ENCODE results near the gene ASB15. TPM values are rescaled to one million over a fixed set of nuclear protein-coding genes. Genes with fewer than 3 reads are reported as not detected.

The ASB15 gene
- total and polyA plus RNA-seq, 2 of the 8 experiments (the other 6 are each of a cell fraction or from before 2014, with no cell fraction given): not detected

DNA sequence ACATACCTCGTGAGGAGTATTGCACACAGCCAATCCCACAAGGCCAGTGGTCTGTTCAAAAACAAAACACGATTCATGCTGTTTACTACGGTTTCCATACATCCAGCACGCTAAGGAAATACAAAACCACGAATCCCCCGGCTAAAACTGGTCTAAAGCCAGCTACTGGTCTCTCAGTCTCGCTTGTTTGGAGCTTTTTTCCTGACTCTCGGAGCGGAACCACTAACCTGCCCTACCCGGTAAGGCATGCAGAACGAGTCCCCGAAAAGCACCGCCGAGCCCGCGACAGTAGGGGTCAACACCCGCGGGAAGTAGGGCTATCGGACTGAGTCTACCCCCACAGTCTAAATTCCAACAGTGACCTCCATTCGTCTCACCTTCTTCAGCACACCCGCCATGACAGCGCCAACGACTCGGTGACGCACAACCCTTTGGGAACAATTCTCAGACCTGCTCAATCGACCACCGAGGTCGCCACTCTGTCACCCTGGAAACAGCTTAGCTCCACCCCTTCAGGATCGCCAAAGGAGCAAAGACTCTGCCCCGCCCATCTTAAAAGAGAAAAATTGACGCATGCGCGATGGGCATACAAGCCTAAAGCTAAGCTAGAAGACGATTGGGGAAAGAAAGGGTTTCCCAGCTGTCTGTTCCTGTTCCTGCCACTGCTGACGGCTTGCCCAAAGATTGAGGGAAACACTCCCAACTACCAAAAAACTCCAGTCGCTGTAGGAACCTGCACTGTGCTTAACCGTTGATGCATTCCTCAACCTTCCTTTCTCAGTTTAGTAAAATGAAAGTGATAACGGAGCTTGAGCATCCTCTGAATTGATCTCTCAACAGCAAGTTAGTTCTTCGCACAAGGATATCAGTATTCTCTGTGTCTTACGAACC lies 44.0 kb upstream of the ASB15 start, which contains the start of gene NDUFA5 (continued):
- TF ChIP-seq, protein P1, sequence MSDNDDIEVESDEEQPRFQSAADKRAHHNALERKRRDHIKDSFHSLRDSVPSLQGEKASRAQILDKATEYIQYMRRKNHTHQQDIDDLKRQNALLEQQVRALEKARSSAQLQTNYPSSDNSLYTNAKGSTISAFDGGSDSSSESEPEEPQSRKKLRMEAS (IDR thresholded peaks at IDR 0.05): peak; percentile 53
- TF ChIP-seq SP2 (IDR thresholded peaks at IDR 0.05; ENCODE audit: low read length) (no peak), GABPA (IDR thresholded peaks at IDR 0.05; ENCODE audit: borderline replicate concordance, insufficient read depth, low read length) (no peak), ASH2L (IDR thresholded peaks at IDR 0.05; ENCODE audit: low read length) (peak; percentile 83), JUN (IDR thresholded peaks at IDR 0.05; ENCODE audit: low read depth, low read length) (no peak), POU5F1 (IDR thresholded peaks at IDR 0.05; ENCODE audit: low read depth, low read length) (no peak), EGR1 (IDR thresholded peaks at IDR 0.05; ENCODE audit: borderline replicate concordance, low read depth, low read length) (no peak), SRF (IDR thresholded peaks at IDR 0.05; ENCODE audit: low read depth, low read length) (peak; percentile 91), BRCA1 (IDR thresholded peaks at IDR 0.05; ENCODE audit: low read depth, low read length) (no peak), SP4 (IDR thresholded peaks at IDR 0.05; ENCODE audit: low read length) (no peak; the same call in 1 of the 2 replicates), CBX8 (IDR thresholded peaks at IDR 0.05; ENCODE audit: borderline replicate concordance, low read depth, low read length) (no peak), CTCF (IDR thresholded peaks at IDR 0.05; ENCODE audit: control extremely low read depth in 1 of 3, insufficient read depth in 1 of 3, low read depth in 1 of 3, low read length in 3 of 3) (no peak), EP300 (IDR thresholded peaks at IDR 0.05; ENCODE audit: borderline replicate concordance in 1 of 2, low read depth in 2 of 2, low read length in 2 of 2) (no peak), USF2 (IDR thresholded peaks at IDR 0.05; ENCODE audit: low read length) (no peak), CHD1 (IDR thresholded peaks at IDR 0.05; ENCODE audit: low read depth, low read length) (no peak), CEBPB (IDR thresholded peaks at IDR 0.05; ENCODE audit: low read depth, low read length) (no peak), MAFK (IDR thresholded peaks at IDR 0.05; ENCODE audit: low read depth, low read length) (no peak), POLR2A (IDR thresholded peaks at IDR 0.05; ENCODE audit: control extremely low read depth in 1 of 2, low read depth in 2 of 2, low read length in 2 of 2) (peak in 1 of 2 experiments; percentile 62; a peak in 2 of 3 replicates), CHD2 (IDR thresholded peaks at IDR 0.05; ENCODE audit: low read length) (0 out of 2 replicates have a peak, but pooled peaks have one; percentile 10), HDAC6 (IDR thresholded peaks at IDR 0.05; ENCODE audit: low read depth, low read length) (no peak), RNF2 (IDR thresholded peaks at IDR 0.05; ENCODE audit: borderline replicate concordance, low read depth, low read length, missing control alignments, poor library complexity, severe bottlenecking) (no peak)
